Erythroblast (primary cell): ENCODE measurements around the gene CAMK2G.

Experiments
- DNase-seq, 2 experiments: peaks; one replicate each; lab custom pipeline; 2025; lab: John Stamatoyannopoulos, UW
- GATA1 ChIP-seq: IDR thresholded peaks from 2 replicates; pipeline ENCODE4 v1.6.1; 2011; ENCODE audit warnings: low read depth, mild to moderate bottlenecking, control low read depth, low read length, moderate library complexity
- POLR2A ChIP-seq: IDR thresholded peaks from 2 replicates; pipeline ENCODE4 v1.6.1; 2011; ENCODE audit warnings: mild to moderate bottlenecking, low read length

CAMK2G gene

GRCh38 chr10:73819081-73819480, 55.3 kb downstream of the CAMK2G start:
- DNase-seq, result no peak
- TF ChIP-seq POLR2A (no peak), GATA1 (no peak)

- no peak for DNase-seq
- TF ChIP-seq POLR2A, result no peak
- TF ChIP-seq GATA1, result no peak
Observed at GRCh38 chr10:73818402-73818801, 56.0 kb downstream of the CAMK2G start.

- DNase-seq, result no peak
- TF ChIP-seq GATA1, result no peak
- no peak for TF ChIP-seq POLR2A
Observed at GRCh38 chr10:73817826-73818225, 56.5 kb downstream of the CAMK2G start.

- TF ChIP-seq POLR2A, result no peak
- no peak for TF ChIP-seq GATA1
- peak; percentile 28 to 37 for DNase-seq
Observed at GRCh38 chr10:73816917-73817729, 57.2 kb downstream of the CAMK2G start.

GRCh38 chr10:73815719-73816030, 58.7 kb downstream of the CAMK2G start:
- TF ChIP-seq GATA1 (no peak), POLR2A (no peak)
- no peak for DNase-seq

GRCh38 chr10:73814896-73815718, 59.2 kb downstream of the CAMK2G start:
- peak; percentile 42 to 55 for DNase-seq
- TF ChIP-seq GATA1, result no peak
- TF ChIP-seq POLR2A, result no peak

GRCh38 chr10:73814276-73814895, 60.0 kb downstream of the CAMK2G start:
- TF ChIP-seq POLR2A, result no peak
- TF ChIP-seq GATA1, result no peak
- DNase-seq, result no peak

- TF ChIP-seq POLR2A (no peak), GATA1 (no peak)
- no peak for DNase-seq
Observed at GRCh38 chr10:73813333-73813732, 61.0 kb downstream of the CAMK2G start.

GRCh38 chr10:73812657-73813056, 61.7 kb downstream of the CAMK2G start:
- no peak for DNase-seq
- TF ChIP-seq POLR2A, result no peak
- TF ChIP-seq GATA1, result no peak

GRCh38 chr10:73810735-73811465, 63.5 kb downstream of the CAMK2G start:
- DNase-seq, result peak; percentile 59 to 72
- no peak for TF ChIP-seq POLR2A
- no peak for TF ChIP-seq GATA1

GRCh38 chr10:73810358-73810734, 64.0 kb downstream of the CAMK2G start:
- TF ChIP-seq GATA1 (no peak), POLR2A (no peak)
- peak; percentile 43 to 55 for DNase-seq

- TF ChIP-seq POLR2A, result no peak
- no peak for TF ChIP-seq GATA1
- peak in 1 of 2 experiments; percentile 29 for DNase-seq
Observed at GRCh38 chr10:73809061-73809818, 65.1 kb downstream of the CAMK2G start.
